Measurements from ENCODE around the gene ASB17. TPM values are rescaled to one million over a fixed set of nuclear protein-coding genes. Genes with fewer than 3 reads are reported as not detected.

Gene ASB17
- total and polyA plus RNA-seq, 10 of the 15 experiments (the other 5 are each of a cell fraction or from before 2014, with no cell fraction given), result 0.05 TPM; not detected in 9

DNA sequence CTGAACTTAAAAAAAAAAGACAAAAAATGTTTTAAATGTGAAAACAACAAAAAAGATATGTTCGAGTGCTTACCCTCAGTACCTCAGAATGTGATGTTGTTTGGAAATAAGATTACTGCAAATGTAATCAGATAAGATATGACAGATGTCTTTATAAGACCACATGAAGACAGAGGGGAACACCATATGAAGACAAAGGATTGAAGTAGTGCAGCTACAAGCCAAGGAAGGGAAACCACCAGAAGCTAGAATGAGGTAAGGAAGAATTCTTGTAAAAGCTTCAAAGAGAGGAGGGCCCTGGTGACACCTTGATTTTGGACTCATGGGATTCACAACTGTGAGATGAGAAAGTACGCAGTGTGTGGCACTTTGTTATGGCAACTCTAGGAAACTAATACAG is 15.4 kb downstream of the ASB17 start (continued):
- TF ChIP-seq, protein P1, sequence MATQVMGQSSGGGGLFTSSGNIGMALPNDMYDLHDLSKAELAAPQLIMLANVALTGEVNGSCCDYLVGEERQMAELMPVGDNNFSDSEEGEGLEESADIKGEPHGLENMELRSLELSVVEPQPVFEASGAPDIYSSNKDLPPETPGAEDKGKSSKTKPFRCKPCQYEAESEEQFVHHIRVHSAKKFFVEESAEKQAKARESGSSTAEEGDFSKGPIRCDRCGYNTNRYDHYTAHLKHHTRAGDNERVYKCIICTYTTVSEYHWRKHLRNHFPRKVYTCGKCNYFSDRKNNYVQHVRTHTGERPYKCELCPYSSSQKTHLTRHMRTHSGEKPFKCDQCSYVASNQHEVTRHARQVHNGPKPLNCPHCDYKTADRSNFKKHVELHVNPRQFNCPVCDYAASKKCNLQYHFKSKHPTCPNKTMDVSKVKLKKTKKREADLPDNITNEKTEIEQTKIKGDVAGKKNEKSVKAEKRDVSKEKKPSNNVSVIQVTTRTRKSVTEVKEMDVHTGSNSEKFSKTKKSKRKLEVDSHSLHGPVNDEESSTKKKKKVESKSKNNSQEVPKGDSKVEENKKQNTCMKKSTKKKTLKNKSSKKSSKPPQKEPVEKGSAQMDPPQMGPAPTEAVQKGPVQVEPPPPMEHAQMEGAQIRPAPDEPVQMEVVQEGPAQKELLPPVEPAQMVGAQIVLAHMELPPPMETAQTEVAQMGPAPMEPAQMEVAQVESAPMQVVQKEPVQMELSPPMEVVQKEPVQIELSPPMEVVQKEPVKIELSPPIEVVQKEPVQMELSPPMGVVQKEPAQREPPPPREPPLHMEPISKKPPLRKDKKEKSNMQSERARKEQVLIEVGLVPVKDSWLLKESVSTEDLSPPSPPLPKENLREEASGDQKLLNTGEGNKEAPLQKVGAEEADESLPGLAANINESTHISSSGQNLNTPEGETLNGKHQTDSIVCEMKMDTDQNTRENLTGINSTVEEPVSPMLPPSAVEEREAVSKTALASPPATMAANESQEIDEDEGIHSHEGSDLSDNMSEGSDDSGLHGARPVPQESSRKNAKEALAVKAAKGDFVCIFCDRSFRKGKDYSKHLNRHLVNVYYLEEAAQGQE (IDR thresholded peaks at IDR 0.05; ENCODE audit: low read depth, low read length), result no peak
- TF ChIP-seq RUNX3 (IDR thresholded peaks at IDR 0.05; ENCODE audit: low read length), result no peak
- TF ChIP-seq BRCA1 (IDR thresholded peaks at IDR 0.05; ENCODE audit: low read depth, low read length), result no peak
- TF ChIP-seq, protein P2, sequence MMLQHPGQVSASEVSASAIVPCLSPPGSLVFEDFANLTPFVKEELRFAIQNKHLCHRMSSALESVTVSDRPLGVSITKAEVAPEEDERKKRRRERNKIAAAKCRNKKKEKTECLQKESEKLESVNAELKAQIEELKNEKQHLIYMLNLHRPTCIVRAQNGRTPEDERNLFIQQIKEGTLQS (IDR thresholded peaks at IDR 0.05; ENCODE audit: borderline replicate concordance, extremely low read depth, low read depth, low read length), result no peak
- TF ChIP-seq, protein P3, sequence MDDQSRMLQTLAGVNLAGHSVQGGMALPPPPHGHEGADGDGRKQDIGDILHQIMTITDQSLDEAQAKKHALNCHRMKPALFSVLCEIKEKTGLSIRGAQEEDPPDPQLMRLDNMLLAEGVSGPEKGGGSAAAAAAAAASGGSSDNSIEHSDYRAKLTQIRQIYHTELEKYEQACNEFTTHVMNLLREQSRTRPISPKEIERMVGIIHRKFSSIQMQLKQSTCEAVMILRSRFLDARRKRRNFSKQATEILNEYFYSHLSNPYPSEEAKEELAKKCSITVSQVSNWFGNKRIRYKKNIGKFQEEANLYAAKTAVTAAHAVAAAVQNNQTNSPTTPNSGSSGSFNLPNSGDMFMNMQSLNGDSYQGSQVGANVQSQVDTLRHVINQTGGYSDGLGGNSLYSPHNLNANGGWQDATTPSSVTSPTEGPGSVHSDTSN (IDR thresholded peaks at IDR 0.05; ENCODE audit: insufficient replicate concordance, low read depth, low read length), result no peak
- TF ChIP-seq ZNF622 (IDR thresholded peaks at IDR 0.05), result no peak
- no peak for TF ChIP-seq RFX5 (IDR thresholded peaks at IDR 0.05; ENCODE audit: low read depth, low read length)

Data from GM12878 (cell line).